Measurements from ENCODE around the gene CAPN7. TPM values are rescaled to one million over a fixed set of nuclear protein-coding genes. Genes with fewer than 3 reads are reported as not detected.

The CAPN7 gene
- total RNA-seq, 1 experiment from 2014 or later = 27.7 TPM

DNA sequence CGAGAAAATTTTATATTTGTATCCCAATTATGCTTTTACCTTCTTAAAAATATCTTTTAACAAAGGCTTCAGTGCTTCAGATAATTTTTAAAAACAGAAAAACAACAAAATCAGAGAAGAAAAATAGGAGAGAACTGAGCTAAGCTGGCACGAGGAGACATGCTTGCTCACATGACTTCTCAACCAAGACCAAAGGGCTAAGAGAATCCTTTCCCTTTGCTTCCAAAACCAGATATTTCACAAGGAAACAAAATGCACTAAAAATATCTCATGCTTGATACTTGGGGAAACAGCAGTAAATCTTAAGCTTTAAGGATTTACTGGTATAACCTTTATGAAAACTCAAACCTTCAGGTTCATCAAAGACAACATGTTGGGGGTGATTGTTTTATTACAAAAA is 58.4 kb downstream of the CAPN7 start:
- no peaks in the 10 kb centered on the region for H3K27me3 ChIP-seq (ENCODE audit: insufficient read depth, low read length)
- H4K20me1 ChIP-seq (ENCODE audit: insufficient read depth) = no peaks in the 10 kb centered on the region
- no peaks in the 10 kb centered on the region for H3K9me2 ChIP-seq (ENCODE audit: insufficient read depth)
- no peak overlapping the region for H3K27ac ChIP-seq (ENCODE audit: low read depth, low read length)
- no peaks in the 10 kb centered on the region for H3K79me2 ChIP-seq (ENCODE audit: insufficient read depth, low read length)
- TF ChIP-seq CEBPB (IDR thresholded peaks at IDR 0.05; ENCODE audit: low read depth) = no peak
- TF ChIP-seq TCF7L2 (IDR thresholded peaks at IDR 0.05; ENCODE audit: borderline replicate concordance, extremely low read depth, insufficient read depth, insufficient read length) = no peak
- TF ChIP-seq EGR1 (IDR thresholded peaks at IDR 0.05; ENCODE audit: low read depth) = no peak
- TF ChIP-seq RAD21 (IDR thresholded peaks at IDR 0.05; ENCODE audit: low read depth) = no peak
- no peak for TF ChIP-seq CBX3 (IDR thresholded peaks at IDR 0.05; ENCODE audit: low read depth)
- TF ChIP-seq POLR2AphosphoS5 (IDR thresholded peaks at IDR 0.05; ENCODE audit: low read depth, low read length) = no peak
- TF ChIP-seq, protein P1, sequence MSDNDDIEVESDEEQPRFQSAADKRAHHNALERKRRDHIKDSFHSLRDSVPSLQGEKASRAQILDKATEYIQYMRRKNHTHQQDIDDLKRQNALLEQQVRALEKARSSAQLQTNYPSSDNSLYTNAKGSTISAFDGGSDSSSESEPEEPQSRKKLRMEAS (IDR thresholded peaks at IDR 0.05) = no peak
- no peak for TF ChIP-seq SRF (IDR thresholded peaks at IDR 0.05; ENCODE audit: low read depth)
- TF ChIP-seq POLR2A (IDR thresholded peaks at IDR 0.05; ENCODE audit: borderline replicate concordance, extremely low read depth, insufficient read depth, insufficient read length) = no peak
- no peak for TF ChIP-seq EZH2 (IDR thresholded peaks at IDR 0.05)
- TF ChIP-seq SIN3A (IDR thresholded peaks at IDR 0.05; ENCODE audit: low read depth) = no peak
- no TSS peak for BruUV-seq (replicated peaks)
- ATAC-seq = no peak
- intact Hi-C loops (cut with micrococcal nuclease) = loop anchor here (1.0 kb wide), 1 partner anchor 114 kb away; no protein-coding TSS in a partner anchor
- RAD21 ChIA-PET (ENCODE audit: low non-redundant PET in 1 of 2, low total read pairs in 2 of 2, uncharacterized antibody in 2 of 2, unreplicated experiment in 2 of 2) = no interaction called here
- no peak for DNase-seq (ENCODE audit: low read depth, low spot score)
- no peak overlapping the region for H3K9ac ChIP-seq (ENCODE audit: low read length)
- H3K4me2 ChIP-seq (ENCODE audit: low read length) = no peak overlapping the region
- peaks cover 6 to 17% of the 10 kb centered on the region in 2 experiments for H3K4me1 ChIP-seq (ENCODE audit: control insufficient read depth in 1 of 2, insufficient read depth in 2 of 2, low read length in 2 of 2)
- 0 out of 4 replicates have a peak, but pooled peaks cover 0 to 3% of the 10 kb centered on the region in 2 experiments for H3K36me3 ChIP-seq (ENCODE audit: control insufficient read depth in 1 of 2, insufficient read depth in 2 of 2, low read length in 2 of 2)
- no peak overlapping the region for H3K4me3 ChIP-seq (replicated peaks in 1 of 2; ENCODE audit: low read depth in 1 of 2, low read length in 2 of 2)
- CTCF ChIA-PET = interaction anchor here (0.9 to 1.2 kb wide), 2 partner anchors 20 to 141 kb away, joined by 3 to 7 read pairs; no protein-coding TSS in a partner anchor
- H2AFZ ChIP-seq (ENCODE audit: low read depth, low read length, poor library complexity, severe bottlenecking) = no peak overlapping the region
- no peaks in the 10 kb centered on the region for H3K9me3 ChIP-seq (ENCODE audit: control insufficient read depth in 1 of 2, insufficient read depth in 1 of 2, low read depth in 1 of 2, low read length in 2 of 2)
- POLR2A ChIA-PET = no interaction called here
